ENCODE measurements around the gene TMBIM4. TPM values are rescaled to one million over a fixed set of nuclear protein-coding genes. Genes with fewer than 3 reads are reported as not detected.

TMBIM4 gene
- total and polyA plus RNA-seq, 5 donors from 2014 or later, result 51.1 to 470 (median 374) TPM

- no peak overlapping the region for H3K27ac ChIP-seq (ENCODE audit: insufficient read depth, low read length, poor library complexity, severe bottlenecking)
- no peaks in the 10 kb centered on the region for H3K36me3 ChIP-seq (ENCODE audit: control insufficient read depth, insufficient read depth, low read length)
- H3K4me1 ChIP-seq (ENCODE audit: control insufficient read depth, insufficient read depth, low read length, poor library complexity, severe bottlenecking), result peaks cover 3% of the 10 kb centered on the region
- peaks cover 0 to 2% (median 0%) of the 10 kb centered on the region in 7 donors for H3K9me3 Mint-ChIP-seq
- H3K4me3 ChIP-seq (ENCODE audit: low read depth, low read length), result no peak overlapping the region
- H3K27ac Mint-ChIP-seq, result no peak overlapping the region
- DNase-seq (no peak), ATAC-seq (ENCODE audit: low read depth in 2 of 2) (no peak)
- H3K4me1 Mint-ChIP-seq, result peaks cover 0 to 7% (median 4%) of the 10 kb centered on the region in 4 donors
- H3K36me3 Mint-ChIP-seq, result no peaks in the 10 kb centered on the region
- peaks cover 19% of the 10 kb centered on the region for H3K27me3 Mint-ChIP-seq
- no peak overlapping the region for H3K4me3 Mint-ChIP-seq
- no peaks in the 10 kb centered on the region for H3K9me3 ChIP-seq (ENCODE audit: control insufficient read depth in 2 of 2, low read length in 2 of 2)
- peaks cover 5% of the 10 kb centered on the region for H3K27me3 ChIP-seq (ENCODE audit: control insufficient read depth, insufficient read depth, low read length)
These were observed 60.7 kb downstream of the TMBIM4 start for GRCh38 chr12:66109056-66109455.

- DNase-seq (no peak), ATAC-seq (ENCODE audit: low read depth in 2 of 2) (no peak)
- no peaks in the 10 kb centered on the region for H3K9me3 ChIP-seq (ENCODE audit: control insufficient read depth in 2 of 2, low read length in 2 of 2)
- peaks cover 0 to 7% (median 4%) of the 10 kb centered on the region in 4 donors for H3K4me1 Mint-ChIP-seq
- H3K27ac ChIP-seq (ENCODE audit: insufficient read depth, low read length, poor library complexity, severe bottlenecking), result no peak overlapping the region
- peaks cover 19% of the 10 kb centered on the region for H3K27me3 Mint-ChIP-seq
- H3K36me3 Mint-ChIP-seq, result no peaks in the 10 kb centered on the region
- H3K27ac Mint-ChIP-seq, result no peak overlapping the region
- no peaks in the 10 kb centered on the region for H3K36me3 ChIP-seq (ENCODE audit: control insufficient read depth, insufficient read depth, low read length)
- peaks cover 3% of the 10 kb centered on the region for H3K4me1 ChIP-seq (ENCODE audit: control insufficient read depth, insufficient read depth, low read length, poor library complexity, severe bottlenecking)
- H3K4me3 Mint-ChIP-seq, result no peak overlapping the region
- peaks cover 5% of the 10 kb centered on the region for H3K27me3 ChIP-seq (ENCODE audit: control insufficient read depth, insufficient read depth, low read length)
- no peak overlapping the region for H3K4me3 ChIP-seq (ENCODE audit: low read depth, low read length)
- H3K9me3 Mint-ChIP-seq, result peaks cover 0 to 2% (median 0%) of the 10 kb centered on the region in 7 donors
These were observed 61.4 kb downstream of the TMBIM4 start for GRCh38 chr12:66108386-66108785.

DNA sequence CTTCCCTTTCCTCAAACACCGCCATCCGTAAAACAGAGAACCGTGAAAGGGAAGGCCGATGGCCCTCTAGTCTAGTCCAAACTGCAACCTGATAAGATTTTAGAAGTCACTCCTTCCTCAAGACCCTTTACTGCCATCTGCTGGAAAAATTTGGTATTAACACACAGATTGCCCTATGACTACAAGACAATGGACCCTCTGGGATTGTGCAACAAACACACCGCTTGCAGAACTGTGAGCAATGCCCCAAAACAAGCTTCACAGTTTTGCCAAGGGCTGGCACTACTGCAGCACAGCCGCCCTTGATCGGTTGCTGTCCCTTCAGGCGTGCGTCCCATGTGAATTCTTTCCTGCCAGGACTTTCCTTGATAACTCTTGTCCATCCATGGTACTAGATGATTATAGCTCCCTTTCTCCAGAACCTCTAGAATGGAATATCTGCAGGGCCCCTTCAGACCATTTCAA, 62.3 kb downstream of the TMBIM4 start:
- ATAC-seq (ENCODE audit: low read depth in 2 of 2) (peak; percentile 71 to 73), DNase-seq (peak; percentile 29 to 84 (median 73))
- H3K4me1 Mint-ChIP-seq, result peaks cover 0 to 7% (median 4%) of the 10 kb centered on the region in 4 donors
- no peak overlapping the region for H3K27ac ChIP-seq (ENCODE audit: insufficient read depth, low read length, poor library complexity, severe bottlenecking)
- H3K4me3 ChIP-seq (ENCODE audit: low read depth, low read length), result peak overlapping the region; percentile 14
- peaks cover 3% of the 10 kb centered on the region for H3K4me1 ChIP-seq (ENCODE audit: control insufficient read depth, insufficient read depth, low read length, poor library complexity, severe bottlenecking)
- H3K9me3 Mint-ChIP-seq, result peaks cover 0 to 2% (median 0%) of the 10 kb centered on the region in 7 donors
- no peaks in the 10 kb centered on the region for H3K9me3 ChIP-seq (ENCODE audit: control insufficient read depth in 2 of 2, low read length in 2 of 2)
- H3K36me3 ChIP-seq (ENCODE audit: control insufficient read depth, insufficient read depth, low read length), result no peaks in the 10 kb centered on the region
- peaks cover 11% of the 10 kb centered on the region for H3K27me3 ChIP-seq (ENCODE audit: control insufficient read depth, insufficient read depth, low read length)
- H3K27ac Mint-ChIP-seq, result no peak overlapping the region
- H3K4me3 Mint-ChIP-seq, result no peak overlapping the region
- H3K27me3 Mint-ChIP-seq, result peaks cover 19% of the 10 kb centered on the region
- H3K36me3 Mint-ChIP-seq, result no peaks in the 10 kb centered on the region

- peaks cover 0 to 2% of the 10 kb centered on the region in 2 experiments for H3K9me3 ChIP-seq (ENCODE audit: control insufficient read depth in 2 of 2, low read length in 2 of 2)
- no peaks in the 10 kb centered on the region for H3K36me3 ChIP-seq (ENCODE audit: control insufficient read depth, insufficient read depth, low read length)
- ATAC-seq (ENCODE audit: low read depth in 2 of 2) (no peak), DNase-seq (no peak)
- peaks cover 0 to 3% (median 0%) of the 10 kb centered on the region in 7 donors for H3K9me3 Mint-ChIP-seq
- peaks cover 19% of the 10 kb centered on the region for H3K27me3 Mint-ChIP-seq
- H3K4me3 ChIP-seq (ENCODE audit: low read depth, low read length), result no peak overlapping the region
- peaks cover 0 to 7% (median 4%) of the 10 kb centered on the region in 4 donors for H3K4me1 Mint-ChIP-seq
- H3K27me3 ChIP-seq (ENCODE audit: control insufficient read depth, insufficient read depth, low read length), result peaks cover 17% of the 10 kb centered on the region
- no peak overlapping the region for H3K4me3 Mint-ChIP-seq
- H3K27ac ChIP-seq (ENCODE audit: insufficient read depth, low read length, poor library complexity, severe bottlenecking), result no peak overlapping the region
- H3K4me1 ChIP-seq (ENCODE audit: control insufficient read depth, insufficient read depth, low read length, poor library complexity, severe bottlenecking), result peaks cover 3% of the 10 kb centered on the region
- H3K36me3 Mint-ChIP-seq, result no peaks in the 10 kb centered on the region
- H3K27ac Mint-ChIP-seq, result no peak overlapping the region
These were observed 66.5 kb downstream of the TMBIM4 start for GRCh38 chr12:66103016-66103913.

DNA sequence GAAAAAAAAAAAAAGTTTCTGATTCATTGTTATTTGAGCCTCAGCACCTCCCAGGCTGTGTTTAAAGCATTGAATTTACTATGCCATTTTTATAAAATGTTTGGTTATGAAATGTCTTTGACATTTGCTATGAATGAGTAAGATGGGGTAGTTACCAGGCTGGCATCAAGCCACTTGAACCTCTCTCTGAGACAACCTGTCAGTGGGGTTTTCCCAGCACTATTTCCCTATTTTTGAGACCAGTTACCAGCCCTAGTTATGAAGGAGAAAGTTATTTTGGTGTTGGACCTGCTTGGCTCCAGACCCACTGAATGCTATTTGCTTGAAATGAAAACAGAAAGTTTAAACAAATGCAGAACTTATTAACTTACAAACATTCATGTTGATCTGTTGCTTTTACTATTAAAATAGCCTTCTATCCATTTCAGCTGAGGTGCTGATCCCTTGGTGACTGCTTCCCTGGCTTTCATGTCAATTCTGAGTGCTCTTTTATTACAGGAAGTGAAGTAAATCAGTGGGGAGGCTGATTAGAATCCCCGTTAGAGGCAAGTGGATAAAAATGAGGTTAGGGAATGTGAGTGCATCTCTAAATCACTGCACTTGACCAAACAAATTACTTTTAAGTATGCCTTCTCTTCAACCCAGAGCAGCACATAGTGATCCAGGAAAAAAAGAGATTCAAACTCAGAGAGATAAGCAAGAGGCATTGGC, 77.1 kb downstream of the TMBIM4 start:
- no peak for DNase-seq
- no peak overlapping the region for H3K4me3 ChIP-seq (ENCODE audit: low read depth, low read length)
- no peaks in the 10 kb centered on the region for H3K36me3 ChIP-seq (ENCODE audit: control insufficient read depth, insufficient read depth, low read length)
- H3K9me3 ChIP-seq (ENCODE audit: control insufficient read depth in 2 of 2, low read length in 2 of 2), result no peaks in the 10 kb centered on the region
- Mint-ChIP-seq H3K4me1 (peaks cover 0 to 2% (median 0%) of the 10 kb centered on the region in 4 donors), H3K4me3 (no peak overlapping the region), H3K9me3 (peaks cover 0 to 2% (median 0%) of the 10 kb centered on the region in 7 donors), H3K36me3 (no peaks in the 10 kb centered on the region), H3K27ac (no peak overlapping the region), H3K27me3 (peaks cover 34% of the 10 kb centered on the region)
- H3K27ac ChIP-seq (ENCODE audit: insufficient read depth, low read length, poor library complexity, severe bottlenecking), result no peak overlapping the region
- H3K27me3 ChIP-seq (ENCODE audit: control insufficient read depth, insufficient read depth, low read length), result peaks cover 2% of the 10 kb centered on the region
- H3K4me1 ChIP-seq (ENCODE audit: control insufficient read depth, insufficient read depth, low read length, poor library complexity, severe bottlenecking), result no peaks in the 10 kb centered on the region
- no peak for ATAC-seq (ENCODE audit: low read depth in 2 of 2)

DNA sequence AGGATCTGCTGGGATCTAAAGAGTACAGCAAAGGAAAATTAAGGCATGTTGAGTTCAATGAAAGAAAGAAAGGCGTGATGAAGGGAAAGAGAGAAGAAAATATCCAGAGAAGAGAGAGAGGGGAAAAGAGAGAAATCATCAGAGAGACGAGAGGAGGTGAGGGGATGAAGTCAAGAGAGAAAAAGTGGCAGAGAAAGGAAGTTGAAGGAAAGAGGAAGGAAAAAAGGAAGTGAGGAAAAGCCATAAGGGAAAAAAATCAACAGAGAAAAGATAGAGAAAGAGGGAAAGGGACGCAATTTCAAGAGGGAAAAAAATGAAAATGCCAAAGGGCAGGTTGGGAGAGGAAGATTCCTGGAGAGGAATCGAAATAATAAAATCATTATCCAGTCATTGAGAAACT, 79.6 kb downstream of the TMBIM4 start:
- peaks cover 2% of the 10 kb centered on the region for H3K27me3 ChIP-seq (ENCODE audit: control insufficient read depth, insufficient read depth, low read length)
- no peak overlapping the region for H3K27ac ChIP-seq (ENCODE audit: insufficient read depth, low read length, poor library complexity, severe bottlenecking)
- no peaks in the 10 kb centered on the region for H3K36me3 Mint-ChIP-seq
- no peak overlapping the region for H3K4me3 ChIP-seq (ENCODE audit: low read depth, low read length)
- DNase-seq, result no peak
- H3K4me1 ChIP-seq (ENCODE audit: control insufficient read depth, insufficient read depth, low read length, poor library complexity, severe bottlenecking), result no peaks in the 10 kb centered on the region
- H3K27me3 Mint-ChIP-seq, result peaks cover 29% of the 10 kb centered on the region
- ATAC-seq (ENCODE audit: low read depth in 2 of 2), result no peak
- H3K4me1 Mint-ChIP-seq, result peaks cover 0 to 3% (median 0%) of the 10 kb centered on the region in 4 donors
- H3K9me3 ChIP-seq (ENCODE audit: control insufficient read depth in 2 of 2, low read length in 2 of 2), result no peaks in the 10 kb centered on the region
- no peaks in the 10 kb centered on the region for H3K36me3 ChIP-seq (ENCODE audit: control insufficient read depth, insufficient read depth, low read length)
- peaks cover 0 to 2% (median 0%) of the 10 kb centered on the region in 7 donors for H3K9me3 Mint-ChIP-seq
- no peak overlapping the region for H3K27ac Mint-ChIP-seq
- H3K4me3 Mint-ChIP-seq, result no peak overlapping the region

DNA sequence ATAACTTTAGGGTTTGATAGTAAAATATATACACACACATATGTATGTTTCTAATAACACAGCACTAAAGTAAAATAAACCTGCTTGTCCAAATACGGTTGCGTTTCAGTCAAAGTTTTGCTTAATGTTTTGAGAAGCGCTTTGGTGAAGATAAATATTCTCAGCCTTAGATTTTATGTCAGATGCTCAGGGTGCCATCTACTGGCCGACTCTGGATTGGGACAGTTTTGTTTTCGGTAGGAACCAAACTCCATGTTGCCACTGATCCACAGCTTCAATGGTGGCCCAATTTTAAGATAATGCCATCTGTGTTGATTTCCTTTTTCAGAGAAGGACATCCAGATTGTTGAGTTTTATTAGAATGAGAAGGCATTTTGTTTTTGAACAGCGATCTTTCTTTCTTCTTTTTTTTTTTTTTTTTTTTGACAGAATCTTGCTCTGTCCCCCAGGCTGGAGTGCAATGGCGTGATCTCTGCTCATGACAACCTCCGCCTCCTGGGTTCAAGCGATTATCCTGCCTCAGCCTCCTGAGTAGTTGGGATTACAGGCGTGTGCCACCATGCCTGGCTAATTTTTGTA, 82.3 kb downstream of the TMBIM4 start:
- H3K9me3 ChIP-seq (ENCODE audit: control insufficient read depth in 2 of 2, low read length in 2 of 2), result no peaks in the 10 kb centered on the region
- ATAC-seq (ENCODE audit: low read depth in 2 of 2) (no peak), DNase-seq (peak; percentile 2 to 55 (median 25))
- Mint-ChIP-seq H3K9me3 (peaks cover 0 to 15% (median 4%) of the 10 kb centered on the region in 7 donors), H3K4me3 (no peak overlapping the region), H3K4me1 (peaks cover 0 to 2% (median 0%) of the 10 kb centered on the region in 4 donors), H3K27me3 (peaks cover 24% of the 10 kb centered on the region), H3K36me3 (no peaks in the 10 kb centered on the region), H3K27ac (no peak overlapping the region)
- peaks cover 2% of the 10 kb centered on the region for H3K27me3 ChIP-seq (ENCODE audit: control insufficient read depth, insufficient read depth, low read length)
- no peak overlapping the region for H3K27ac ChIP-seq (ENCODE audit: insufficient read depth, low read length, poor library complexity, severe bottlenecking)
- no peak overlapping the region for H3K4me3 ChIP-seq (ENCODE audit: low read depth, low read length)
- H3K4me1 ChIP-seq (ENCODE audit: control insufficient read depth, insufficient read depth, low read length, poor library complexity, severe bottlenecking), result no peaks in the 10 kb centered on the region
- no peaks in the 10 kb centered on the region for H3K36me3 ChIP-seq (ENCODE audit: control insufficient read depth, insufficient read depth, low read length)

Data from CD4-positive, CD25-positive, alpha-beta regulatory T cell (primary cell).